ENCODE measurements around the gene BATF.
A peak's percentile ranks its signal among the peaks of the same experiment; 100 is the strongest.

Gene BATF

GRCh38 chr14:75537071-75537470 is 14.8 kb downstream of the BATF start:
- in situ Hi-C loops (cut with MboI; ENCODE audit: low pct_unique_long_range_greater_than_20kb, low sequenced_read_pairs, unreplicated experiment), result no loop called here
- no peak for DNase-seq (ENCODE audit: low spot score)
- no peak for TF ChIP-seq CTCF (IDR thresholded peaks at IDR 0.05; ENCODE audit: extremely low read depth, insufficient read depth, missing control alignments)

DNA sequence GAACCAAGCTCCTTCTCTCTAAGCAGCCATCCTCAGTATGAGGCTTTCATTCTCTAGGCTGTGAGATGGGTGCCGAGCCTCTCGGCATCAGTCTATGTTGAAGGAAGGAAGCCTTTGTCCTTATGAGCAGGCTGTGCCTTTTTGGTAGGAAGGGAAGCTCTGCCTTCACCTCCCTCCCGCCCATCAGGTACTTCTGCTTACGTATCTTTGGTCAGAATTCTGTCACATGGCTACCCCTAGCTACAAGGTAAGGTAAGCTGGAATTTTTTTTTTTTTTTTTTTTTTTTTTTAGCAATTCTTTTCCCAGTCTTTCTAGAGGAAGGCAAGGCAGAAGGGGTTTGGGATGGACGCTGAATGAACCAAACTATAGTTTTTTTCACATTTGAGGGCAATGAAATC is 16.9 kb downstream of the BATF start:
- no peak for DNase-seq (ENCODE audit: low spot score)
- TF ChIP-seq CTCF (IDR thresholded peaks at IDR 0.05; ENCODE audit: extremely low read depth, insufficient read depth, missing control alignments), result no peak
- in situ Hi-C loops (cut with MboI; ENCODE audit: low pct_unique_long_range_greater_than_20kb, low sequenced_read_pairs, unreplicated experiment), result no loop called here

DNA sequence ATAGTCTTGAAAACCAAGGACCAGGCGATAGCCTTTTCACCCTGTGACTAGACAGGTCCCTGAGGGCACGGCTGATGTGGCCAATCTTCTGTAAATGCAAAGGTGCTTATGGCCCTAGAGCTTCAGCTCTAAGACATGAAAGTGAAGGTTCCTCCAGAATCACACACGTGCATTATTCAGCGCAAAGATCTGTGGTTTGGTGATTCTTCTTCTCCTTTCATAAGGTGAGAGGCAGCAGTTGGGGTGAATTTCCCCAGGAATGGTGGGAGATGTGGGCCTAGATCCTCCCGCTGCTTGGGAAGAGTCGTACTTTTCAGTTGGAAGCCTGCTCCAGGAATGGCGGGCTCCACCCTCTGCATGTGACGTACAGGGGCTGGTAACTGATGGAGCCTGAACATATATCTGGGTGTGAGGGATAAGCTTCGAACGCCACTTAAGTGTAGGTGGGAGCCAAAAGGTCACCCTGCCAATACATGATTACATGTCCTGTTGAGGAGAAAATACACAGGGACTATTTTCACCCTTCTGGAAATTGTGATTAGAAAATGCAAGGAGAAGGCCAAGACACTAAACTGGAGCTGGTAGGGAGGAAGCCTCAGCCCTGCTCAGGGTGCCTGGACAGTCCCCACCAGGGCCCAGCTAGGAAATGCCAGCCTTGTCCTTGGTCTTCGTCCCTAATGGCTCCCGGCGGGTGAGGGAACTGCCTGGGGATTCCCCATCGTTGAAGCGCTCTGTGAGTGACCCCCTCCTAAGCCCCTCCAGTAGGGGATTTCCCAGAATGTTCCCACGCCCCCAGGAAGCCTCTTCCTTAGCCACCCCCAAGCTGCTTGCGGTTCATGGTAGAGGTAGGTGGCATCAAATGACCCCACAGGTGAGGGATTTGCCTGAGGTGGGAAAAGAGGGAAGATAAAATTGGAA is 17.6 kb downstream of the BATF start:
- in situ Hi-C loops (cut with MboI; ENCODE audit: low pct_unique_long_range_greater_than_20kb, low sequenced_read_pairs, unreplicated experiment), result no loop called here
- no peak for TF ChIP-seq CTCF (IDR thresholded peaks at IDR 0.05; ENCODE audit: extremely low read depth, insufficient read depth, missing control alignments)
- DNase-seq (ENCODE audit: low spot score), result peak; percentile 72

- in situ Hi-C loops (cut with MboI; ENCODE audit: low pct_unique_long_range_greater_than_20kb, low sequenced_read_pairs, unreplicated experiment), result no loop called here
- no peak for TF ChIP-seq CTCF (IDR thresholded peaks at IDR 0.05; ENCODE audit: extremely low read depth, insufficient read depth, missing control alignments)
- no peak for DNase-seq (ENCODE audit: low spot score)
Measured at GRCh38 chr14:75540479-75540851, 18.2 kb downstream of the BATF start.

- in situ Hi-C loops (cut with MboI; ENCODE audit: low pct_unique_long_range_greater_than_20kb, low sequenced_read_pairs, unreplicated experiment), result no loop called here
- peak; percentile 84 for DNase-seq (ENCODE audit: low spot score)
- no peak for TF ChIP-seq CTCF (IDR thresholded peaks at IDR 0.05; ENCODE audit: extremely low read depth, insufficient read depth, missing control alignments)
Measured at GRCh38 chr14:75542588-75543091, 20.4 kb downstream of the BATF start.

DNA sequence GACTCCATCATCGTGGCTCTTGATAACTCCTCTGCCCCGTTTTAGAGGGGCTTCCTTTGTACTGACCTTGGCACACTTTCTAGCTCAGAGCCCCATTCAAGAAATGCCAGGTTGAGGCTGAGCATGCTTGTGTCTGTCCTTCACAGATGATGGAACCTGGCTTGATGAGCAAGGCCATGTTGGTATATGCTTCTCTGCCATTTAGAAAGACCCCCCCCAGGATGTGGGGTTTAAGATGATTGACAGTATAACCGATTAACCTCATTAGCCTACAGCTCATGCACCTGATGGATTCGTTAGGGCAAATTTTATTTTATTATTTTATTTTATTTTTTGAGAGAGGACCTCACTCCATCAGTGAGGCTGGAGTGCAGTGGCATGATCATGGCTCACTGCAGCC is 21.0 kb downstream of the BATF start:
- TF ChIP-seq CTCF (IDR thresholded peaks at IDR 0.05; ENCODE audit: extremely low read depth, insufficient read depth, missing control alignments), result no peak
- DNase-seq (ENCODE audit: low spot score), result no peak
- in situ Hi-C loops (cut with MboI; ENCODE audit: low pct_unique_long_range_greater_than_20kb, low sequenced_read_pairs, unreplicated experiment), result no loop called here

All from GM13977 (cell line).